CD4-positive, alpha-beta T cell (primary cell): ENCODE measurements around the gene C2orf15. TPM values are rescaled to one million over a fixed set of nuclear protein-coding genes. Genes with fewer than 3 reads are reported as not detected.

Experiments used
- ATAC-seq: fragments of 200-7000 bp; cut with Tn5 transposase; one replicate; pipeline ENCODE4 v1.10.0; 2022; ENCODE audit warnings: mild to moderate bottlenecking; ENCODE audit not compliant: poor library complexity
- CTCF ChIA-PET: fragments of 350-600 bp; sonication (Branson Sonifier 250); formaldehyde crosslinking; loops from one replicate; lab custom pipeline; 2021; ENCODE audit warnings: antibody characterized with exemption, inconsistent platforms; lab: Charles Lee
- POLR2A ChIA-PET: fragments of 350-600 bp; sonication (Branson Sonifier 250); formaldehyde crosslinking; loops from one replicate; lab custom pipeline; 2021; ENCODE audit warnings: antibody characterized with exemption, inconsistent platforms; lab: Charles Lee
- DNase-seq, 14 experiments: peaks; one replicate each; pipeline ENCODE4 v3.0.0-alpha.2; 2013 to 2020; ENCODE audit warnings: mixed read lengths in 2 of 14
- H3K27ac ChIP-seq, 2 donors: one replicate each; pipeline versions ENCODE4 v1.5.1 to v1.7.0; 2013; ENCODE audit warnings: low read length in 2 of 2, low read depth in 1 of 2, mild to moderate bottlenecking in 1 of 2
- H3K27me3 ChIP-seq, 2 experiments: 1 replicate in 1 of 2; 2 replicates in 1 of 2; pipeline versions ENCODE4 v1.6.1 to v1.7.0; 2013; ENCODE audit warnings: low read length in 2 of 2, control low read depth in 1 of 2, mild to moderate bottlenecking in 1 of 2, moderate library complexity in 1 of 2; ENCODE audit not compliant: insufficient read depth in 2 of 2, control insufficient read depth in 1 of 2
- H3K36me3 ChIP-seq: one replicate; pipeline ENCODE4 v1.6.1; 2013; ENCODE audit warnings: low read length, control low read depth; ENCODE audit not compliant: insufficient read depth
- H3K4me1 ChIP-seq: one replicate; pipeline ENCODE4 v1.6.1; 2013; ENCODE audit warnings: low read length, control low read depth; ENCODE audit not compliant: insufficient read depth
- H3K4me3 ChIP-seq: one replicate; pipeline ENCODE4 v1.5.1; 2013; ENCODE audit warnings: mild to moderate bottlenecking, low read length, moderate library complexity
- H3K9me3 ChIP-seq, 2 experiments: 1 replicate in 1 of 2; 2 replicates in 1 of 2; pipeline versions ENCODE4 v1.6.1 to v1.7.0; 2013; ENCODE audit warnings: low read length in 2 of 2, mild to moderate bottlenecking in 2 of 2, control low read depth in 1 of 2, moderate library complexity in 1 of 2; ENCODE audit not compliant: control insufficient read depth in 1 of 2, insufficient read depth in 1 of 2
- H3K27ac Mint-ChIP-seq: one replicate; pipeline ENCODE4 v1.8.0; 2020; ENCODE audit warnings: mixed read lengths
- H3K27me3 Mint-ChIP-seq: one replicate; pipeline ENCODE4 v1.8.0; 2021; ENCODE audit warnings: mixed read lengths
- H3K36me3 Mint-ChIP-seq: one replicate; pipeline ENCODE4 v1.8.0; 2021; ENCODE audit warnings: low read depth, mixed read lengths
- H3K4me1 Mint-ChIP-seq: one replicate; pipeline ENCODE4 v1.8.0; 2021; ENCODE audit warnings: low read depth, mixed read lengths
- H3K4me3 Mint-ChIP-seq: one replicate; pipeline ENCODE4 v1.8.0; 2020; ENCODE audit warnings: mild to moderate bottlenecking, mixed read lengths
- H3K9me3 Mint-ChIP-seq: one replicate; pipeline ENCODE4 v1.8.0; 2020; ENCODE audit warnings: mixed read lengths
- CTCF ChIP-seq: fragments of 200-600 bp; IDR thresholded peaks from one replicate; pipeline ENCODE4 v1.8.0; 2022; ENCODE audit warnings: antibody characterized with exemption, mild to moderate bottlenecking
- intact Hi-C, 2 experiments: fragments of 100-400 bp; cut with DNase I in 1 of 2; cut with micrococcal nuclease in 1 of 2; formaldehyde crosslinking; loops; one replicate each; pipeline versions ENCODE4 v1.15.1 to v1.9.0; 2023 to 2025; cut with DNase I, micrococcal nuclease
- total RNA-seq, 174 experiments: library from RNA in 2 of 174; stranded (reverse) in 2 of 174; gene quantifications; one replicate each; pipeline ENCODE4 v1.2.3 and lab custom pipeline; 2021 to 2026

C2orf15 gene
- total RNA-seq, 2 experiments from 2014 or later: 2.1 to 2.8 TPM

GRCh38 chr2:99171377-99172140 is 30.1 kb downstream of the C2orf15 start:
- TF ChIP-seq CTCF: no peak
- H3K4me3 ChIP-seq: no peak overlapping the region
- peaks cover 11% of the 10 kb centered on the region for H3K4me1 ChIP-seq
- DNase-seq (no peak), ATAC-seq (no peak)
- peak overlapping the region; percentile 38 for H3K27ac Mint-ChIP-seq
- no peaks in the 10 kb centered on the region for H3K27me3 ChIP-seq
- H3K36me3 ChIP-seq: peaks cover 61% of the 10 kb centered on the region
- H3K4me1 Mint-ChIP-seq: peaks cover 17% of the 10 kb centered on the region
- no peak overlapping the region for H3K27ac ChIP-seq
- no peaks in the 10 kb centered on the region for H3K27me3 Mint-ChIP-seq
- H3K9me3 Mint-ChIP-seq: no peaks in the 10 kb centered on the region
- no peak overlapping the region for H3K4me3 Mint-ChIP-seq
- H3K9me3 ChIP-seq: no peaks in the 10 kb centered on the region
- intact Hi-C loops: no loop called here
- POLR2A ChIA-PET: interaction anchor here (3.1 kb wide), 1 partner anchor 9 kb away, joined by 15 read pairs; the partner anchor contains the start of genes MITD1 and MRPL30
- CTCF ChIA-PET: interaction anchor here (1.6 kb wide), 1 partner anchor 16 kb away, joined by 3 read pairs; the partner anchor contains the start of genes LIPT1 and TSGA10
- peaks cover 87% of the 10 kb centered on the region for H3K36me3 Mint-ChIP-seq

DNA sequence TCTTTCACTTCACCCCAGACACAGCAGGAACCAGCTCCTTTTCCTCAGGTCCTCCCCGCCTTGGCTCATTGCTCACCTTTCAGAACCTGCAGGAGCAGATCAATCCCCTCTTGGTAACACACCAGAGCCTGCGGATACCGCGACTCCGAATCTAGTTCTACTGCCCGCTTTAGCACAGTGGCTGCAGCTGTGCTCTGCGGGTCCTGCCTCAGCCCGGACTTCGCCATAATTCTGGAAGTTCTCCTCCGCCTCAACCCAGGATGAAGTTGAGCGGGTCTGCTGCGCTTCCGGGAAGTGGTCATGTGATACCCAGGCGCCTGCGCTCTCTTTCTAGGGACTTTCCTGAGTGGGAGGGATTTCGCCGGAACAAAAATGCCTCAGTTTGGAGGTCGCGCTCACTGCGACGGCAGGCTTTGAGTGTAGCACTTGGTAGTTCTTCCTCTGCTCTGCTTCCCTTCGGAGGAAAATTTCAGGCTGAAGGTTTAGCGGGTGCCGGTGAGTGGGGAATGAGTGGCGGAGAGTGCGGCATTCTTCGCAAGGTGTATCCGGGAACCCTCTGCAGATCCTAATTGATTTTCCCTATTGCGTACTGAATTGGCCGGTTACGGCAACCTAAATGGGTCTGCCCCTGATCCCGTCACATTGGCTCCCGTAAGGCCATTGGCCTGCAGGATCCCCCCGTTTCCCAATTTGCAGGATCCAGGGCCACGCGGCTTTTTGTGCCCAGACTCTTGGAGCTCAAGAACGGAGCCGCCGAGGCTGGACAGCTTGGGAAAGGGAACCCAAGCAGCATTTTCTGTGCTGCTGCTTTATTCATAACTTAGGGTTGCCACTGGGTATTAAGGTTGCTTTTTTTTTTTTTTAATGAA is 39.5 kb downstream of the C2orf15 start, which contains the start of the genes MITD1 and MRPL30:
TSS of gene MITD1 (minus strand) at position 304 of the 869 bp plus-strand sequence. CDS start at position 227, 77 bp downstream.
TSS of gene MRPL30 (plus strand) at position 430 of the 869 bp plus-strand sequence. CDS start 5,020 bp downstream, outside the sequence.
- DNase-seq: peak; percentile 83 to 96 (median 87)
- Mint-ChIP-seq H3K4me1 (peaks cover 77% of the 10 kb centered on the region), H3K9me3 (no peaks in the 10 kb centered on the region), H3K27ac (peak within 1 kb of the TSS; percentile 92), H3K36me3 (peaks cover 34% of the 10 kb centered on the region), H3K27me3 (no peaks in the 10 kb centered on the region), H3K4me3 (peak within 1 kb of the TSS; percentile 97)
- Histone ChIP-seq H3K27me3 (no peaks in the 10 kb centered on the region), H3K4me3 (peak within 1 kb of the TSS; percentile 74), H3K36me3 (peaks cover 9% of the 10 kb centered on the region), H3K27ac (peak within 1 kb of the TSS; percentile 74 to 78), H3K9me3 (no peaks in the 10 kb centered on the region), H3K4me1 (peaks cover 31% of the 10 kb centered on the region)
- TF ChIP-seq CTCF: no peak
- ChIA-PET CTCF (interaction anchor here (1.1 to 1.7 kb wide), 7 partner anchors 23 to 532 kb away, joined by 3 to 6 read pairs (median 4); partner anchors contain the start of genes C2orf15, EIF5B, LIPT1 and TSGA10), POLR2A (interaction anchor here (0.8 to 3.3 kb wide), 9 partner anchors 10 to 410 kb away, joined by 3 to 32 read pairs (median 6); partner anchors contain the start of genes C2orf15, EIF5B, LIPT1 and REV1)
- ATAC-seq: peak; percentile 93
- intact Hi-C loops: loop anchor here (1.0 to 10.0 kb wide), 10 partner anchors 26 to 1186 kb away; partner anchors contain the start of genes C2orf15 (in 2 of the 2), TXNDC9 (in 2 of the 2), COA5 (in 1 of the 2) and LIPT1 (in 1 of the 2)
